NCI-H128 (cell line): ENCODE measurements around the gene ERMAP.
"Not testable (repeated sequence)": the region's sequence is repeated elsewhere in the genome, so short reads cannot be mapped to it uniquely, and the experiment has no call there.

Experiments used
- DNase-seq: peaks from one replicate; lab custom pipeline; 2025; ENCODE audit not compliant: unreplicated experiment; lab: John Stamatoyannopoulos, UW

The ERMAP gene

DNA sequence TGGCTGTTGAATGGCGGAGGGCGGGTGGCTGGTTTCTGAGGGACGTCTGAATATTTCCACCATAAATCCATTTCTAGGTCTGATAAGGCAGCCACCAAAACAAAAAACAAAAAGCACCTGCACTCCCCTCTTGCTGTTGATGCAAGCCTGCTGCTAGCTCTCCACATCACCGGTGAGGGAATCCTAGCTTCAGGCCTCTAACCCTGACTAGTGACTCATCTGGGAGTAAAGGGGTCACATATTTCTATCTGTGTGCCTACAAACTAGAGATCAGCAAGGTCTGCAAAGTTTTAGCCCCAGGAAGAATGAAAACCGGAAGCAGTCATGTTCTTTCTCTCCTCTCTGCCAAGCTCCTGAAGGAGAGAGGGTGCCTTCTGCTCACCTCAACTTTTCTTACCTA is 10.3 kb upstream of the ERMAP start:
- DNase-seq: no peak

DNA sequence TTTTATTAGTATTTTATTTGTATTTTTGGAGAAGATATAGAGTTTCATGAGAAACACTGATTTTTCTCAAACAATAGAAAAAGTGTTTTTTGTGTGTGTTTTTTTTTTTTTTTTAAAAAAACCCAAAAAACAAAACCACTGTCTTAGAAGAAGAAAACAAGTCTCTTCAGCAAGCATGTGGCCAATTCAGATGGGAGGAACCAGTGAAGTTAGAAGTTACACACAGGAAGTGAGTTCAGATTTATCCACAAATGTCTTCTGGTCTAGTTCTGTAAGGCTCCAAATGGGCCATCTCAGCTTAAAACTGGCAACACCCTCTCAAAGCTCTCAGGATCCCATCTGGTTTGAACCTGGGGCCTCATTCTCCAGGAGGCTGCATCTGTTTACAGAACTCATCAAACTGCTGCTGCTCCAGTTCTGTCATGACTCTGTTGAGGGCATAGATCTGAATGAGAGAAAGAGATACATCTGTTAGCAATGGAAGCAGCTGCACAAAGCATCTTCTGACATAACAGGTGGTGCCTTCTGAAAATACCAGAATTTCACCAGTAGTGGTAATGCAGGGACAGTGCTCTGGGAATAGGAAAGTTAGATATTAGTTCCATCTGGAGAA is 9.8 kb upstream of the ERMAP start:
- no peak for DNase-seq

DNA sequence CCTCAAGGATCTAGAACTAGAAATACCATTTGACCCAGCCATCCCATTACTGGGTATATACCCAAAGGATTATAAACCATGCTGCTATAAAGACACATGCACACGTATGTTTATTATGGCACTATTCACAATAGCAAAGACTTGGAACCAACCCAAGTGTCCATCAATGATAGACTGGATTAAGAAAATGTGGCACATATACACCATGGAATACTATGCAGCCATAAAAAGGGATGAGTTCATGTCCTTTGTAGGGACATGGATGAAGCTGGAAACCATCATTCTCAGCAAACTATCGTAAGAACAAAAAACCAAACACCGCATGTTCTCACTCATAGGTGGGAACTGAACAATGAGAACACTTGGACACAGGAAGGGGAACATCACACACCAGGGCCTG is 2.1 kb upstream of the ERMAP start:
- not testable (repeated sequence) for DNase-seq

DNA sequence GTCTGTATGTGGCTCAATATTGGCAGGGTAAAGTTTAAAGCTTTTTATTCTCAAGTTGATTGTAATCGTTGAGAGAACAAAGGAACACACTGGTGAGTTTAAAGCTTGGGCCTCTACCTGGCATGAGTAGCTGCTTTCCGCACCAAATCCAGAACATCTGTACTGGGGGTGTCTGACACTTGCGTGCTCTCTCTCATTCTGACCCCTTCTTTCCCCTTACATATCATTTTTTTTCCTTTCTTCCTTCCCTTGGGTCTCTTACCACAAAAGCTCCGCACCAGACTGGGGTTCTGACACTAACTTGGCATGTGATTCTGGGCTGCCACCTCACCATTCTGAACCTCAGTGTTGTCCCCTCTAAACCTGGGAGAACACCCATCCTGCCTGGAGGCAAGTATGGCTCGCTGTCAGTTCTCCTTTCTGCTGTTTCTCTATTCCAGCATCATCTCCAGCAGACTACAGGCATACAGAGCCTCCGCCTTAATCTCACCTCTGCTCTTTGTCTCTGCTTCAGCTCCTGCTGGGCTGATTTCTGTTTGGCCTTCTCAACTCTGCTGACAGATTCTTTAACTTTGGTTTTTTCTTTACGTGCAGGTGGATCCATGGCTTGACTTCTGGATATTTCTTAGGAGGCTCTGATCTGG is 859 bp upstream of the ERMAP start:
- no peak for DNase-seq

DNA sequence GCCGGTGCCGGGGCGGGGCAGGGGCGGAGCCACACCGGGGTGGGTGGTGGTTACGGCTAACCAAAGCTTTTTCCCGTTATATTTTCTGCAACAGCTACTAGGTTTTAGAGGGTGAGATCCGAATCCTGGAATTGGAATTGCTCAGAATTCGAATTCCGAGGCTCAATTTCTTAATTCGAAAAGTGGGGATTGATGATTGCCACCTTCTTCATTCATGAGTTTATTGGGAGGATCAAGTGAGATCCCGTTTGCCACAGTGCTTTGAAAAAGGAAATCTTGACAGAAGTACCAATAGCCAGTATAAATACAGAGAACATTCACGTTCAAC is 482 bp downstream of the ERMAP start:
- no peak for DNase-seq

DNA sequence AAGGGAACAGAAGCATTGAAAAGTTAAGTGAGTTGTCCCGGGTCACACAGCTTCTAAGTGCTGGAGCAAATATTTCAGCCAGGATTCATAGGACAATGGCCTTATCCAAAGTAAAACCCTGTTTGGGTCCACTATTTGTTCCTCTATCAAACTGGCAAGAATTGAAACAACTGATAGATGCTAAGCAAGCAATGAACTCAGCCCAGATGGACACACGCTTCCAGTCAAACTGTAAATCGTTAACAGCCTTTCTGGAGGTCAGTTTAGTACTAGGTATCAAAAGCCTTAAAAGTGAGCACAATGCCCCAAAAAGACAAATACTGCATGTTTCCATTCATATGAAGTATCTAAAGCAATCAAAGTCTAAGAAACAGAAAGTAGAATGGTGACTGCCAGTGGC is 1.1 kb downstream of the ERMAP start:
- no peak for DNase-seq

DNA sequence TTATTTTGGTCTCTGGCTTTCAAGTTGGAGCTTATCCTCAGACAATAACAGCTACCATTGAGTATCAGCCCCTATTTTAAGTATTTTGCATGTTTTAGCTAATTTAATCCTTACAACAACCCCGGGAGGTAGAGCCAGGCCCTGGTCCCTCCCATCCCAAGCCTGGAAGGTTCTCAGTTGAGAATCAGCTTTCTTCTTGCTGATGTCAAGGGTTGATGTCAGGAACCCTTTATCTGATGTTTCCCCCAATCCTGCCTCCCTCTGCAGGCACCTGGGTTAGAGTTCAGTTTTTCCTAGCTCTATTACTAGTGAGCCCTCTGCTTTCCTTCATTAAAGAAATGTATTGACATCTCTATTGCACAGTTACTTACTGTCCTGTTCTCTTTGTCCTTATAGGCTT is 3.9 kb downstream of the ERMAP start:
- no peak for DNase-seq

DNA sequence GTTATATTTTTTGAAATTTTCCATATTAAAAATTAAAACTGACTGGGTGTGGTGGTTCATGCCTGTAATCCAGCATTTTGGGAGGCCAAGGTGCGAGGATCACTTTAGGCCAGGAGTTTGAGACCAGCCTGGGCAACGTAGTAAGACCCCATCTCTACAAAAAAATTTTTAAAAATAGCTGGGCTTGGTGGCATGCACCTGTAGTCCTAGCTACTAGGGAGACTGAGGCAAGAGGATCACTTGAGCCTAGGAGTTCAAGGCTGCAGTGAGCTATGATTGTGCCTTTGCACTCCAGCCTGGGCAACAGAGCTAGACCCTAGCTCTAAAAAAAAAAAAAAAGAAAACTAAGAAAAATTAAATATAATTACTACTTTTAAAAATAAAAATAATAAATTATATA is 4.8 kb downstream of the ERMAP start:
- DNase-seq: no peak

DNA sequence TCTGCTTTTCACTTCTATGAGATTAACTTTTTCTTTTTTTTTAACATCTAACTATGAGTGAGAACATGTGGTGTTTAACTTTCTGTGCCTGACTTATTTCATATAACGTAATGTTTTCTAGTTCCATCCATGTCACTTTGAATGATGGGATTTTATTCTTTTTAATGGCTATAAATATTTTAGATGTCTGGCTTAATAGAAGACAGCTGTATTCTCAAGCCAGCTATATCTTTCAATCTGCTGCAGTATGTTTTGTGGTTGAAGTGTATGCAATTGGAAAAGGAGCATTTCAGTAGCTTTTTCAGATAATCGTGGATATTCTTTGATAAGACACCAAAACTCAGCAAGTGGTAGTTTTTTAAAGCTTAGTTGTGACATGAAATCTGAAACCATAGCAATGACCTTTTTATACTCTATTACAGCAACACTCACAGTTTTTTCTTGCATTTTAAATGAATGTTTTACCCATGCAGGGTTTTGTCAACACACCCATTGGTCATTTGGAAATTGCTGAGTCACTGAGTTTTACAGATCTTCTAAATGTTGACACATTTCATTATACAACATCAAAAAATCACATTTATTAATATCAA is 6.0 kb downstream of the ERMAP start:
- no peak for DNase-seq

DNA sequence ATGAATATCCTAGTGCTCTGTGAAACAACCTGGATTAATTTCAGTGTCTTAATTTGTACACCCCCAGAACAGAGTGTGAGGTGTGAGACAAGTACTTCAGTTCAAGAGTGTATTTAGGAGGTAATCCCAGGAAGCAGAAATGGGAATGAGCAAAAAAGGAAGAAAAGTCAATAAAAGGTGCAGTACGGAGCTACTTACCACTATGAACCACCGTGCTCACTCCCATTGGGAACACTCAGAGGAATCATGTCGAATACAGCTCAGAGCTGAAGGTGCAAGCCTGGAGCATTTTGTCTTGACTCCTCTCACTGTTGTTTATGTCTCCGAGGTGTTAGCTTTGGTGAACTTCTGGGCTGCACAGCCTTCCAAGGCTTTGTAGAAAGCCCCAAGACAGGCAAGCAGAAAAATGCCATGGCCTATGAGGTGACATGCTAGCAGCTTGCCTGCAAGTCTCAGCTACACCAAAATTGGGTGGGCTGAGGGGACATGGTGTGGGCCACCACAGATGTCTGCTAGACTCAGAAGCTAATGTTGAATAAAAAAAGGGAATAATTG is 7.6 kb downstream of the ERMAP start:
- no peak for DNase-seq

DNA sequence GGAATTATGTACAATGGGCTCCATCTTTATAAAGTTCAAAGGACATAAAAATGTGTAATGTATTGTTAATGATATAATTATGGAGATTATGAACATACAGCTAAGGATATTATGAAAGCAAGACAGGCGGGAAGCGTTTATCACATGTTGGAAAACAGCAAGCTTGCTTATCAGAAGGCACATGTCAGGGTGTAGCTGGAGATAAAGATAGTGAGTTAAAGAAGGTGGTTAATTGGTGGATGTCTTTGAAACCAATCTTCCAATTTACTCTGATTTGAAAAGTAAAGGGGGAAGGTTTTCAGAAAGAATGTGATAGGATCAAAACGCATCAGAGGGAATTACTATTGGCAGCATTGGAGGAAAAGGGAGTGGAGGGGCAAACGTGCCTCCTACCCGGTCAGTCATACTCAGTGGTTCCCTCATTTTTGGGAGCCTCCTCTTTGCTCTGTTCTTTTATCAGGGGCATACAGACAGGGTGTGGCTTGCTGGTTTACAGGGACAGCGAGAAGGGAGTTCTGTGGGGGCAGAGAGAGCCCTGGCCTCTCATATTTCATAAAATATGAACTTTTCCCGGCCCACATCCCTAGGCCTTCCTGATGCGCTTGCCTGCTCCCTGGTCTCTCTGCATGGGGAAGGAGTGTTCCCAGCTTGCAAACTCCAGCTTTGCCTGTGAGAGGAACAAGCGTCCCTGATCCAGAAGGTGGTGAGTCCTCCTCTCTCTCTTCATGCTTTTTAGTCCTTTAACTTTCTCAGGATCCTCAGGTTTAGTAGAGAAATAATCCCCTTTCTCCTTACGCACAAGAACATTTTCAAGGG is 8.3 kb downstream of the ERMAP start:
- DNase-seq: no peak

DNA sequence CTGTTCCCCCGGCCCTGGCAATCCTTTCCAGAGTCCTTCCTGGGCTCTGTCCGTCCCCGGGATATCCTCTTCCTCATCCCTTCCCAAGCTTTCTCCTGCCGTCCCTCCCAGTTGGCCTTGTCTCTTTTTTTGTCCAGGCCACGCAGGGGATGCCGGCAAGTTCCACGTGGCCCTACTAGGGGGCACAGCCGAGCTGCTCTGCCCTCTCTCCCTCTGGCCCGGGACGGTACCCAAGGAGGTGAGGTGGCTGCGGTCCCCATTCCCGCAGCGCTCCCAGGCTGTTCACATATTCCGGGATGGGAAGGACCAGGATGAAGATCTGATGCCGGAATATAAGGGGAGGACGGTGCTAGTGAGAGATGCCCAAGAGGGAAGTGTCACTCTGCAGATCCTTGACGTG is 13.7 kb downstream of the ERMAP start:
- no peak for DNase-seq

DNA sequence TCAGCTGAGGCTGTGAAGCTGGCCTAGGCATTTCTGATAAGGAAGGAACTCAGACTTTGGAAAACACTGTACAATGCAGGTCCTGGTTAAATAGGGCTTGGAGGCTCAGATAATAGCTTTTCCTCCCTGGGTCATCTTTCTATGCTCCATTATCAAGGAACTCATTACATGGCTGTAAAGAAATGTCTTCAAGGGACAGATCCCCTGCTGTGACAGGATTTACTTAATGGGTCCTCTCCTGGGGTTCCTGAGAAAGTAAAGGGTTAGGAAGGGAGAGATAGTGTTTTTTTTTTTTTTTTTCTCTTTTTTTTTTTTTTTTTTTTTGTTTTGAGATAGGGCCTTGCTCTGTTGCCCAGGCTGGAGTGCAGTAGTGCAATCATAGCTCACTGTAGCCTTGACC is 14.4 kb downstream of the ERMAP start:
- no peak for DNase-seq

DNA sequence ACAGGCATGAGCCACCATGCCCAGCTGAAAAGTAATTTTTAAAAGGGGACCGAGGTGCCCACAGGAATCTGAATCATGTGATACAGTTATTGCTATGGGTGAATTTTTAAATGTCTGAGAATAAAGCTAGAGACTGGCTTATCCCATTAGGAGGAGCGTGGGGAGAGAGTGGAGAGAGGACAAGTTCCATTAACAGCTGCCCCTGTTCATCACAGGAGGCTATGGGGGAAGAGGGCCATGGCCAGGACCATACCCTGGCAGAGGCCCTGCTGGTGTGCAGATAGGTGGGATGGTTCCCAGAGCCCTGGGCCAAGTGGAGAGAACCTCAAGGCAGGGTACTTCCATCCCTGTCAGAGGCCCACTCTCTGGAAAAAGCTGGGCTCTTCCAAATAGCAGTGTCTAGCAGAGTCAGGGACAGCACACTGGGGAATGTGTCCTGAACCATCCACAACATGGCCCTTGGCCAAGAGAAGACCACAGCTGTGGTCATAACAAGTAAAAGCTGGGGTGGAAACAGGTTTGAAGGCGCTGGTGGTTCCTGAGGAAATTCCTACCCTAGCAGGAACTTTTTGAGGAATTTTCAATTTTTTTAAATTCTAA is 15.8 kb downstream of the ERMAP start:
- no peak for DNase-seq

DNA sequence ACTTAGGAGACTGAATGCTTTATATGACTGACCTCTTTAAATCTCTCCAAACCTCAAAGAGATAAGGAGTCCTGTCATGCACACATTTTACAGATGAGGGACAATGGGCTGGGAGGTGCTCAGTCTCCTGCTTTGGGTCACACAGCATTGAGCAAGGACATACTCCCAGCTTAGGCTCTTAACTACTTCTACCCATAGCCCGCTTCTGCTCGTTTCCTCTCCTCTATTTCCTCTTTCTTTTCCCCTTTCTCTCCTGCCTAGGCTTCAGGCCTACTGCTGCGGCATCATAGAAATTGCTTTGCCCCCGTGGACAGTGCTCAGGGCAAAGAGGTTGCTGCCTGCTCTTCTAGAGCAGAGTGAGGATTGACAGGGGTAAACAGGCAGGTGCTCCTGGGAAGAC is 17.1 kb downstream of the ERMAP start:
- no peak for DNase-seq

DNA sequence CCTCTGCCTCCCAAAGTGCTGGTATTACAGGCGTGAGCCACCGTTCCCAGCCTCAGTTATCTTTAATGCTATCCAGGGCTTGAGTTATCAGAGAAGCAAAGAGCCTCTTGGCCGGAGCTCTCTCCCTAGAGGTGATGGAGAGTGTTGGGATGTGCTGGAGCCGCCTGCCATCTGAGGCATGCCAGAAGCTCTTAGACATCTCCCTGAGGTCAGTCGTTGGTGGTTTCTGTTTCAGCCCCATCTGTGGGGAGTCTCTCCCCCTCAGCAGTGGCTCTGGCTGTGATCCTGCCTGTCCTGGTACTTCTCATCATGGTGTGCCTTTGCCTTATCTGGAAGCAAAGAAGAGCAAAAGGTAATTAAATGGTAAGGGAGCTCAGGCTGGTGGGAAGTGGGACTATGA is 17.9 kb downstream of the ERMAP start:
- DNase-seq: no peak

DNA sequence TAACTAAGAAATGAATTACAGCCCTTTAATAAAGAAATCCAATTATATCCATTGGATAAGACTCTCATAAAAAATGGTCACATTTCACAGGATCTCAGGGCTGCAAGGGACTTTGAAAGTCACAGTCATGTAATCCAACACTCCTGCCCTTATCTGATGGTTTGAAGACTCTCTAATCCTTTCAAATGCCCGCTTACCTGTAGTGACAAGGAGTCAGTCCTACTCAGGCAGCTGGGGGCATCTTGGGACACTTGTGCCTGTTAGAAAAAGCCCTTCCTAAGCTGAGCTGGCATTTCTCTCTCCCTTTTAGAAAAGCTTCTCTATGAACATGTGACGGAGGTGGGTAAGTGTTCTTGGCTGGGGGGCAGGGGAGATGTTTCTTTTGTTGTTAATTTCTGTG is 18.5 kb downstream of the ERMAP start:
- no peak for DNase-seq

DNA sequence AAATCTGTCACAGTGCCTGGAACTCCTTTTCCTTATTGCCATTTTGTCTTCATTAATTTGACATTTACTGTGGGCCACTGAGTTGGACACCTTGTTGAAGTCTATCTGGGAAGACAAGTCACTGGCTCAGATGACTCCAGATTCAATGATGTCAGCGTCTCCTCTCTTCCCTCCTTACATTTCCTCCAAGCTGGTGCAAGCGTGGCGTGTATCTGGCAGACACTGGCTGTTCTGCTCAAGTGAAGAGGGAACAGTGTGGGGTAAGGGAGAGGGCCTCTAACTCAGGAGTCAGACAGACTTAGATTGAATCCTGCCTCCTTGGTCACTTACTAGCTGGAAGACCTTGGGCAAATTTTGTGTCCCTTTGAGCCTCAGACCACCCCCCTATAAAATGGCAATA is 20.8 kb downstream of the ERMAP start:
- no peak for DNase-seq

DNA sequence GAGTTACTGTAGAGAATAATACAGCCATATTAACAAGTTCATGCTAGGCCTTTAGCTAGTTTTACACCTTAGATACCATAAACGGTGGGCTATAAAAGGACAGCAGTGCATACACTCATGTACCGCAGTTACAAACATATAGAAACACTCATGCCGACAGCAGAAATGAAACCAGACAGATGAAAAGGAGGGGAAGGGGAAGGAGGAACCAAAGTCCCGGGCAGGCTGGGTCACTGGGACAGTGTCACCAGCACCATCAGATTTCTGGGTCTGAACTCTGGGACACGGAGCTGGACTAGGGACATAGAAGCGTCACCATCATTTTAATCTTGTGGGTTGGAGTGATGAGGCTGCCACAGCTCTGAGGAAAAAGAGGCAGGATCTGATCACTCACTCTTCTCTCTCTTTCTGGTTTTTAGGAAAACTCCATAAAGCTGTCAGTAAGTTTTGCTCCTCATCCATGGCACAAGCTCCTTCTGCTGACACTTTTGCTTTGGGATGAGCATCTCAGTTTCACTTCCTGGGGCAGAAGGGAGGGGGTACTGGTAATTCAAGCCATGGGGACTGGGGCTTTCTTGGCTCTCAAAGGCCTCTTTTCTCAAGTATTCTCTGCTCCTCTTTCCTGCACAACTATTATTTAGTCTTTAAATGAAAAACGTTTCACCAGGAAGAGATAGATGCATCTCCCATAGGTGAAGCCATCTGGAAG is 21.7 kb downstream of the ERMAP start:
- DNase-seq: no peak

DNA sequence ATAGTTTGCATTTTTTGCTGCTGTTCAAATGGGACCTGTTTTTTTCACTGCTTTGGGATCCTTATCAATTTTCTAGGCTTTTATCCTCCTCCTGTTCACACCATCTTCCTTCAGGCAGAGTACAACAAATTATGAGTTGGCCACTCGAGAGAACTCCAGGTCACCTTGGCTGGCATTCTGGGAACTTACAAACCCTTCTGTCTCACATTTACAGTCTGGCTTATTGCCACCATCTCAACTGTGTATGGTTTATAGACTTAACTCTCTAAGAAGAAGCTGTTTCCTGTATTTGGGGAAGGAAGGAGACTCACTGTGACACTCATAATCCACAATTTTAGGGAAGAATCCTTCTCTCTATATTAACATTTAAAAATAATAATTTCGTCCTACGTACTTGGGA is 24.1 kb downstream of the ERMAP start:
- DNase-seq: no peak
